ENCODE measurements around the gene KSR2. TPM values are rescaled to one million over a fixed set of nuclear protein-coding genes. Genes with fewer than 3 reads are reported as not detected.
"Not testable (repeated sequence)": the region's sequence is repeated elsewhere in the genome, so short reads cannot be mapped to it uniquely, and the experiment has no call there.

KSR2 gene
- total RNA-seq, 1 donor from 2014 or later = under 0.01 TPM

GRCh38 chr12:117999806-118000205, 31.0 kb upstream of the KSR2 start:
- not testable (repeated sequence) for H3K27ac ChIP-seq (ENCODE audit: low read depth, low read length); H3K9ac ChIP-seq (ENCODE audit: low read depth in 1 of 3, low read length in 3 of 3); H3K4me1 ChIP-seq (ENCODE audit: control insufficient read depth in 3 of 3, insufficient read depth in 3 of 3, low read length in 3 of 3); H3K27me3 ChIP-seq (ENCODE audit: control insufficient read depth in 3 of 3, insufficient read depth in 3 of 3, low read length in 3 of 3); H3K9me3 ChIP-seq (ENCODE audit: control insufficient read depth in 3 of 3, low read length in 3 of 3); H3K36me3 ChIP-seq (ENCODE audit: control insufficient read depth in 3 of 3, insufficient read depth in 3 of 3, low read length in 3 of 3); H3K4me3 ChIP-seq (ENCODE audit: low read length in 3 of 3)

GRCh38 chr12:117998719-117999118, 29.9 kb upstream of the KSR2 start:
- no peaks in the 10 kb centered on the region for H3K4me1 ChIP-seq (ENCODE audit: control insufficient read depth in 3 of 3, insufficient read depth in 3 of 3, low read length in 3 of 3)
- H3K9ac ChIP-seq (ENCODE audit: low read depth in 1 of 3, low read length in 3 of 3) = no peak overlapping the region
- peaks cover 0 to 2% (median 0%) of the 10 kb centered on the region in 3 donors for H3K9me3 ChIP-seq (ENCODE audit: control insufficient read depth in 3 of 3, low read length in 3 of 3)
- no peak overlapping the region for H3K27ac ChIP-seq (ENCODE audit: low read depth, low read length)
- no peaks in the 10 kb centered on the region for H3K27me3 ChIP-seq (ENCODE audit: control insufficient read depth in 3 of 3, insufficient read depth in 3 of 3, low read length in 3 of 3)
- no peak overlapping the region for H3K4me3 ChIP-seq (ENCODE audit: low read length in 3 of 3)
- no peaks in the 10 kb centered on the region for H3K36me3 ChIP-seq (ENCODE audit: control insufficient read depth in 3 of 3, insufficient read depth in 3 of 3, low read length in 3 of 3)

GRCh38 chr12:117994551-117995438, 26.0 kb upstream of the KSR2 start:
- H3K4me3 ChIP-seq (ENCODE audit: low read length in 3 of 3) = no peak overlapping the region

GRCh38 chr12:117986705-117987469, 18.1 kb upstream of the KSR2 start:
- Histone ChIP-seq H3K9ac (ENCODE audit: low read depth in 1 of 3, low read length in 3 of 3) (no peak overlapping the region), H3K4me3 (ENCODE audit: low read length in 3 of 3) (no peak overlapping the region), H3K36me3 (ENCODE audit: control insufficient read depth in 3 of 3, insufficient read depth in 3 of 3, low read length in 3 of 3) (no peaks in the 10 kb centered on the region), H3K27me3 (ENCODE audit: control insufficient read depth in 3 of 3, insufficient read depth in 3 of 3, low read length in 3 of 3) (peaks cover 0 to 4% (median 0%) of the 10 kb centered on the region in 3 donors), H3K27ac (ENCODE audit: low read depth, low read length) (no peak overlapping the region), H3K4me1 (ENCODE audit: control insufficient read depth in 3 of 3, insufficient read depth in 3 of 3, low read length in 3 of 3) (no peaks in the 10 kb centered on the region), H3K9me3 (ENCODE audit: control insufficient read depth in 3 of 3, low read length in 3 of 3) (no peaks in the 10 kb centered on the region)

More at GRCh38 chr12:117994551-117995438, 26.0 kb upstream of the KSR2 start:
- no peak overlapping the region for H3K9ac ChIP-seq (ENCODE audit: low read depth in 1 of 3, low read length in 3 of 3)
- no peaks in the 10 kb centered on the region for H3K36me3 ChIP-seq (ENCODE audit: control insufficient read depth in 3 of 3, insufficient read depth in 3 of 3, low read length in 3 of 3)
- no peaks in the 10 kb centered on the region for H3K27me3 ChIP-seq (ENCODE audit: control insufficient read depth in 3 of 3, insufficient read depth in 3 of 3, low read length in 3 of 3)
- no peaks in the 10 kb centered on the region for H3K4me1 ChIP-seq (ENCODE audit: control insufficient read depth in 3 of 3, insufficient read depth in 3 of 3, low read length in 3 of 3)
- no peak overlapping the region for H3K27ac ChIP-seq (ENCODE audit: low read depth, low read length)
- peaks cover 0 to 3% (median 0%) of the 10 kb centered on the region in 3 donors for H3K9me3 ChIP-seq (ENCODE audit: control insufficient read depth in 3 of 3, low read length in 3 of 3)

- Histone ChIP-seq H3K36me3 (ENCODE audit: control insufficient read depth in 3 of 3, insufficient read depth in 3 of 3, low read length in 3 of 3) (no peaks in the 10 kb centered on the region), H3K9ac (ENCODE audit: low read depth in 1 of 3, low read length in 3 of 3) (no peak overlapping the region), H3K27ac (ENCODE audit: low read depth, low read length) (no peak overlapping the region), H3K4me3 (ENCODE audit: low read length in 3 of 3) (no peak overlapping the region), H3K9me3 (ENCODE audit: control insufficient read depth in 3 of 3, low read length in 3 of 3) (no peaks in the 10 kb centered on the region), H3K4me1 (ENCODE audit: control insufficient read depth in 3 of 3, insufficient read depth in 3 of 3, low read length in 3 of 3) (no peaks in the 10 kb centered on the region), H3K27me3 (ENCODE audit: control insufficient read depth in 3 of 3, insufficient read depth in 3 of 3, low read length in 3 of 3) (peaks cover 0 to 4% (median 0%) of the 10 kb centered on the region in 3 donors)
Measured at GRCh38 chr12:117985182-117985581, 16.4 kb upstream of the KSR2 start.

GRCh38 chr12:117981267-117981666, 12.5 kb upstream of the KSR2 start:
- peaks cover 0 to 4% (median 0%) of the 10 kb centered on the region in 3 donors for H3K27me3 ChIP-seq (ENCODE audit: control insufficient read depth in 3 of 3, insufficient read depth in 3 of 3, low read length in 3 of 3)
- no peaks in the 10 kb centered on the region for H3K4me1 ChIP-seq (ENCODE audit: control insufficient read depth in 3 of 3, insufficient read depth in 3 of 3, low read length in 3 of 3)
- no peak overlapping the region for H3K9ac ChIP-seq (ENCODE audit: low read depth in 1 of 3, low read length in 3 of 3)
- H3K27ac ChIP-seq (ENCODE audit: low read depth, low read length) = no peak overlapping the region
- no peaks in the 10 kb centered on the region for H3K9me3 ChIP-seq (ENCODE audit: control insufficient read depth in 3 of 3, low read length in 3 of 3)
- H3K4me3 ChIP-seq (ENCODE audit: low read length in 3 of 3) = no peak overlapping the region
- H3K36me3 ChIP-seq (ENCODE audit: control insufficient read depth in 3 of 3, insufficient read depth in 3 of 3, low read length in 3 of 3) = no peaks in the 10 kb centered on the region

- H3K27ac ChIP-seq (ENCODE audit: low read depth, low read length) = no peak overlapping the region
- H3K27me3 ChIP-seq (ENCODE audit: control insufficient read depth in 3 of 3, insufficient read depth in 3 of 3, low read length in 3 of 3) = peaks cover 0 to 4% (median 0%) of the 10 kb centered on the region in 3 donors
- H3K9me3 ChIP-seq (ENCODE audit: control insufficient read depth in 3 of 3, low read length in 3 of 3) = no peaks in the 10 kb centered on the region
- no peaks in the 10 kb centered on the region for H3K4me1 ChIP-seq (ENCODE audit: control insufficient read depth in 3 of 3, insufficient read depth in 3 of 3, low read length in 3 of 3)
- no peak overlapping the region for H3K9ac ChIP-seq (ENCODE audit: low read depth in 1 of 3, low read length in 3 of 3)
- no peak overlapping the region for H3K4me3 ChIP-seq (ENCODE audit: low read length in 3 of 3)
- H3K36me3 ChIP-seq (ENCODE audit: control insufficient read depth in 3 of 3, insufficient read depth in 3 of 3, low read length in 3 of 3) = no peaks in the 10 kb centered on the region
Measured at GRCh38 chr12:117980616-117981015, 11.8 kb upstream of the KSR2 start.

GRCh38 chr12:117977373-117977772, 8.6 kb upstream of the KSR2 start:
- Histone ChIP-seq H3K27ac (ENCODE audit: low read depth, low read length) (no peak overlapping the region), H3K4me1 (ENCODE audit: control insufficient read depth in 3 of 3, insufficient read depth in 3 of 3, low read length in 3 of 3) (no peaks in the 10 kb centered on the region), H3K27me3 (ENCODE audit: control insufficient read depth in 3 of 3, insufficient read depth in 3 of 3, low read length in 3 of 3) (peaks cover 3 to 6% (median 5%) of the 10 kb centered on the region in 3 donors), H3K4me3 (ENCODE audit: low read length in 3 of 3) (no peak overlapping the region), H3K9ac (ENCODE audit: low read depth in 1 of 3, low read length in 3 of 3) (no peak overlapping the region), H3K36me3 (ENCODE audit: control insufficient read depth in 3 of 3, insufficient read depth in 3 of 3, low read length in 3 of 3) (no peaks in the 10 kb centered on the region), H3K9me3 (ENCODE audit: control insufficient read depth in 3 of 3, low read length in 3 of 3) (peaks cover 0 to under 1% (median 0%) of the 10 kb centered on the region in 3 donors)

- Histone ChIP-seq H3K27ac (ENCODE audit: low read depth, low read length) (no peak overlapping the region), H3K4me1 (ENCODE audit: control insufficient read depth in 3 of 3, insufficient read depth in 3 of 3, low read length in 3 of 3) (no peaks in the 10 kb centered on the region), H3K27me3 (ENCODE audit: control insufficient read depth in 3 of 3, insufficient read depth in 3 of 3, low read length in 3 of 3) (peaks cover 8% of the 10 kb centered on the region in 3 donors), H3K4me3 (ENCODE audit: low read length in 3 of 3) (no peak overlapping the region), H3K36me3 (ENCODE audit: control insufficient read depth in 3 of 3, insufficient read depth in 3 of 3, low read length in 3 of 3) (no peaks in the 10 kb centered on the region), H3K9me3 (ENCODE audit: control insufficient read depth in 3 of 3, low read length in 3 of 3) (peaks cover 6 to 8% (median 7%) of the 10 kb centered on the region in 3 donors), H3K9ac (ENCODE audit: low read depth in 1 of 3, low read length in 3 of 3) (no peak overlapping the region)
Measured at GRCh38 chr12:117975006-117975405, 6.2 kb upstream of the KSR2 start.

- Histone ChIP-seq H3K9me3 (ENCODE audit: control insufficient read depth in 3 of 3, low read length in 3 of 3) (peaks cover 6 to 8% (median 7%) of the 10 kb centered on the region in 3 donors), H3K4me1 (ENCODE audit: control insufficient read depth in 3 of 3, insufficient read depth in 3 of 3, low read length in 3 of 3) (peaks cover 0 to 3% (median 0%) of the 10 kb centered on the region in 3 donors), H3K27me3 (ENCODE audit: control insufficient read depth in 3 of 3, insufficient read depth in 3 of 3, low read length in 3 of 3) (peaks cover 25 to 33% (median 26%) of the 10 kb centered on the region in 3 donors), H3K27ac (ENCODE audit: low read depth, low read length) (no peak overlapping the region), H3K9ac (ENCODE audit: low read depth in 1 of 3, low read length in 3 of 3) (no peak overlapping the region), H3K4me3 (ENCODE audit: low read length in 3 of 3) (no peak overlapping the region), H3K36me3 (ENCODE audit: control insufficient read depth in 3 of 3, insufficient read depth in 3 of 3, low read length in 3 of 3) (no peaks in the 10 kb centered on the region)
Measured at GRCh38 chr12:117972301-117972700, 3.5 kb upstream of the KSR2 start.

All from skeletal muscle tissue (tissue), 4 donors.